ENCODE data around the gene SMARCB1.
A peak's percentile ranks its signal among the peaks of the same experiment; 100 is the strongest.

The SMARCB1 gene

GRCh38 chr22:23786752-23787599 lies at the start of gene SMARCB1:
SMARCB1 (plus strand) TSS chr22:23786966; CDS start chr22:23787170, 204 bp downstream.
- H3K27me3 Mint-ChIP-seq (ENCODE audit: low read depth), result no peaks in the 10 kb centered on the region
- peaks cover 30% of the 10 kb centered on the region for H3K4me1 Mint-ChIP-seq (ENCODE audit: low read depth)
- DNase-seq (ENCODE audit: low spot score), result peak; percentile 87
- peaks cover 12% of the 10 kb centered on the region for H3K36me3 Mint-ChIP-seq (ENCODE audit: low read depth)
- peak within 1 kb of the TSS; percentile 84 for H3K27ac Mint-ChIP-seq
- H3K4me3 Mint-ChIP-seq, result peak within 1 kb of the TSS; percentile 91
- H3K9me3 Mint-ChIP-seq, result no peaks in the 10 kb centered on the region

DNA sequence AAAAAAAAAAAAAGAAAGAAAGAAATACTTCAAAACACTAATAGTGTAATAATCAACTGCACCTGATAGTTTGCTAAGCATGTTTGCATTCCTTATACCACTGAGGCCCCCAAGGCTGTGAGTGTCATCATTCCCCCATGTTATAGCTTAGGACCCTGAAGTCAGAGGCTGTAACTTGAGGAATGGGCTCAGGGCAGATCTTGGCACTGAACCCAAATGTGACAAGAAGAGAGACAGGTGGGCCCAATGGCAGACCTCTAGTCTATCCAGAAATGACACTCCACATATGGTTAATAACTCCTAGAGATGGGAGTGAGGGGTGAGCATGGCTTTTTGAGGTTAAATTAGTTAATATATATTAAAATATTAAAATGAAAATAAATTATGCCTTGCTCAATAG lies 49.1 kb upstream of the SMARCB1 start:
- H3K27ac Mint-ChIP-seq, result no peak overlapping the region
- no peaks in the 10 kb centered on the region for H3K36me3 Mint-ChIP-seq (ENCODE audit: low read depth)
- no peak for DNase-seq (ENCODE audit: low spot score)
- H3K4me1 Mint-ChIP-seq (ENCODE audit: low read depth), result no peaks in the 10 kb centered on the region
- H3K27me3 Mint-ChIP-seq (ENCODE audit: low read depth), result no peaks in the 10 kb centered on the region
- no peaks in the 10 kb centered on the region for H3K9me3 Mint-ChIP-seq
- H3K4me3 Mint-ChIP-seq, result no peak overlapping the region

DNA sequence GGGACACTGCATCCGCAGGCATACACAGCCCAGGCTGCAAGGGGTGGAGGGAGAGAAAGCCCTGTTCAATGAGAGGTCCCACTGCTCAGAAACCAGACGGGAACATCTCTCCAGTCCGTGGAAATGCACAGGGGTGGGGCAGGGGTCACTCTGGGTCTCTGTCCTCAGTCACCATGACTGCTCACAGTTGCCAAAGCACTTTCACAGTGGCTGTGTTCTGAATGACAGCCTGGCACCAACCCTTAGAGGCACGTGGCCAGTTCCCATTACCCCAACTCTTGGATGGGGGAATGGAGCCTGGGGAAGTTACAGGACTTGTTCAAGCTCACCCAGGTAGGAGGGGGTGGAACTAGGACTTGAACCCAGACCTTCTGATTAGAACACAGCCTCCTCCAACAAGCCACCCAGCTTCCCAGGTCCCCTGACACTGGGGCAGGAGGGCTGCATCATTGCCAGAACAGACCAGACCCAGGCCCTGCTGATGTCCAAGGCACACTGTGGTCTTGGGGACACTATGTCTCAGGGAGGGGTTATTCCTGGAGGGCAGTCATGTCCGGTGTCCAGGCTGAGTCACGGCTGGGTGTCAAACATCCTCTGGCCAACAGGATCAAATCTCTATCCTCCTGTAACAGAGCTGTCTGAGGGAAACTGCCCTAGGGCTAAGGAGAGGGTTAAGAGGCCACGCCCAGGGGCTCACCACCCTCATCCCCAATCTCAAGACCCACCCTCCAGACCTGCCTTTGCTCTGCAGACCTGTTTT lies 44.1 kb upstream of the SMARCB1 start:
- DNase-seq (ENCODE audit: low spot score), result no peak
- Mint-ChIP-seq H3K4me3 (no peak overlapping the region), H3K27ac (no peak overlapping the region), H3K9me3 (no peaks in the 10 kb centered on the region), H3K27me3 (ENCODE audit: low read depth) (no peaks in the 10 kb centered on the region), H3K36me3 (ENCODE audit: low read depth) (peaks cover 22% of the 10 kb centered on the region), H3K4me1 (ENCODE audit: low read depth) (no peaks in the 10 kb centered on the region)

- DNase-seq (ENCODE audit: low spot score), result no peak
- Mint-ChIP-seq H3K27ac (no peak overlapping the region), H3K4me1 (ENCODE audit: low read depth) (no peaks in the 10 kb centered on the region), H3K36me3 (ENCODE audit: low read depth) (peaks cover 22% of the 10 kb centered on the region), H3K9me3 (no peaks in the 10 kb centered on the region), H3K27me3 (ENCODE audit: low read depth) (no peaks in the 10 kb centered on the region), H3K4me3 (no peak overlapping the region)
Measured at GRCh38 chr22:23743303-23743705, 43.5 kb upstream of the SMARCB1 start.

- no peaks in the 10 kb centered on the region for H3K27me3 Mint-ChIP-seq (ENCODE audit: low read depth)
- DNase-seq (ENCODE audit: low spot score), result no peak
- no peaks in the 10 kb centered on the region for H3K4me1 Mint-ChIP-seq (ENCODE audit: low read depth)
- H3K9me3 Mint-ChIP-seq, result no peaks in the 10 kb centered on the region
- H3K4me3 Mint-ChIP-seq, result no peak overlapping the region
- no peak overlapping the region for H3K27ac Mint-ChIP-seq
- H3K36me3 Mint-ChIP-seq (ENCODE audit: low read depth), result peaks cover 22% of the 10 kb centered on the region
Measured at GRCh38 chr22:23744001-23744400, 42.8 kb upstream of the SMARCB1 start.

DNA sequence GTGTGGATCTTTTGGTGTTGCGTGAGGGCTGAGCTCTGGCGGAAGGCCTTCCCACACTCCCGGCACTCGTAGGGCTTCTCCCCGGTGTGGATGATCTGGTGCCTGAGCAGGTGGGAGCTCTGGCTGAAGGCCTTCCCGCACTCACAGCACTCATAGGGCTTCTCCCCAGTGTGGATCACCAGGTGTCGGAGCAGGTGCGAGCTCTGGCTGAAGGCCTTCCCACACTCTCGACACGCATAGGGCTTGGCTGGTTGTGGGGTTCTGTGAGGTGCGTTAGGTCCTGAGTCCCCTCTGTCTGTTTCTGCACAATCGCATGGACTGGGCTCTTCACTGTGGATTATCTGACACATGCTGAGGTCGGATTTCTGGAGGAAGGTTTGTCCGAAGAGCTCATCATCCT lies 42.3 kb upstream of the SMARCB1 start:
- DNase-seq (ENCODE audit: low spot score), result no peak
- no peak overlapping the region for H3K27ac Mint-ChIP-seq
- no peaks in the 10 kb centered on the region for H3K9me3 Mint-ChIP-seq
- no peak overlapping the region for H3K4me3 Mint-ChIP-seq
- H3K27me3 Mint-ChIP-seq (ENCODE audit: low read depth), result no peaks in the 10 kb centered on the region
- H3K4me1 Mint-ChIP-seq (ENCODE audit: low read depth), result no peaks in the 10 kb centered on the region
- peaks cover 22% of the 10 kb centered on the region for H3K36me3 Mint-ChIP-seq (ENCODE audit: low read depth)

GRCh38 chr22:23745791-23746190 lies 41.0 kb upstream of the SMARCB1 start:
- Mint-ChIP-seq H3K27me3 (ENCODE audit: low read depth) (peaks cover 2% of the 10 kb centered on the region), H3K9me3 (no peaks in the 10 kb centered on the region), H3K27ac (no peak overlapping the region), H3K4me1 (ENCODE audit: low read depth) (peaks cover 11% of the 10 kb centered on the region), H3K4me3 (no peak overlapping the region), H3K36me3 (ENCODE audit: low read depth) (peaks cover 22% of the 10 kb centered on the region)
- no peak for DNase-seq (ENCODE audit: low spot score)

DNA sequence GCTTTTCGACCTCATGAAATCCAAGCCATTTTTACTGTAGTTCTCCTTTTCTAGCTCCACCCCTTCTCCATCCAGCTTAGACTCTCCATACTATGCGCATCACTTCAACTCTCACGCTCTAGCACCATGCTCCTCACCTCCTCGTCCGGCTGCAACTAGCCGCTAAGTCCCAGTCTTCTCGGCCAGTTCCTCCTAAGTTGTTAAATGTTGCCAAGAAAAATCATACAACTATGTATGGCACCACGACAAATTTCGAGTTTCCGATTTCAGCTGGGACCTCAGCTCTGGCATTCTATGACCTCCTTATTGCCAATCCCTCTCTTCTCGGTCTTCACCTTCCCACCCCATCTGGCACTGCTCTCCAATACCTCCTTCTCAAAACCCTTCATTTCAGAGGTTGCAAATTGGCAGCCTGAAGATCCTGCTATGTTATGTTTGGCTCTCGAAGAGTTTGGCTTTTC lies 36.9 kb upstream of the SMARCB1 start:
- H3K9me3 Mint-ChIP-seq, result no peaks in the 10 kb centered on the region
- H3K4me3 Mint-ChIP-seq, result peak overlapping the region; percentile 71
- peaks cover 6% of the 10 kb centered on the region for H3K36me3 Mint-ChIP-seq (ENCODE audit: low read depth)
- H3K27ac Mint-ChIP-seq, result no peak overlapping the region
- H3K4me1 Mint-ChIP-seq (ENCODE audit: low read depth), result peaks cover 11% of the 10 kb centered on the region
- DNase-seq (ENCODE audit: low spot score), result no peak
- peaks cover 4% of the 10 kb centered on the region for H3K27me3 Mint-ChIP-seq (ENCODE audit: low read depth)

DNA sequence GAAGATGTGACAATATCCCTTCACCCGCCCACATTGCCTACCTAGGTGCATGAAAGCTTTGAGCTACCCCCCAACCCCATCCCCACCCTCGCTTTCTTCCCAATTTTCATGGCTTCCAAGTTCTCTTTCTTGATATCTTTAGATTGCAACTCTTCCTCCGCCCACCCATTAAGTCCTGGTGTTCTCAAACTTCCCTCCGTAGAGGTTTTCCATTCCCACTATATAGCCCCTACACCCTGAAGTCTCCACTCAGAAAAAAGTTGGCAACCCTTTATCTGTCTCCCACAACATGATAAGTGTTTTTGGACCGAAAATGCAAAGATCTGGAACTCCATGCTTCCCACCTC lies 36.4 kb upstream of the SMARCB1 start:
- Mint-ChIP-seq H3K36me3 (ENCODE audit: low read depth) (peaks cover 2% of the 10 kb centered on the region), H3K4me1 (ENCODE audit: low read depth) (peaks cover 11% of the 10 kb centered on the region), H3K4me3 (peak overlapping the region; percentile 71), H3K9me3 (no peaks in the 10 kb centered on the region), H3K27me3 (ENCODE audit: low read depth) (peaks cover 4% of the 10 kb centered on the region), H3K27ac (no peak overlapping the region)
- DNase-seq (ENCODE audit: low spot score), result no peak

DNA sequence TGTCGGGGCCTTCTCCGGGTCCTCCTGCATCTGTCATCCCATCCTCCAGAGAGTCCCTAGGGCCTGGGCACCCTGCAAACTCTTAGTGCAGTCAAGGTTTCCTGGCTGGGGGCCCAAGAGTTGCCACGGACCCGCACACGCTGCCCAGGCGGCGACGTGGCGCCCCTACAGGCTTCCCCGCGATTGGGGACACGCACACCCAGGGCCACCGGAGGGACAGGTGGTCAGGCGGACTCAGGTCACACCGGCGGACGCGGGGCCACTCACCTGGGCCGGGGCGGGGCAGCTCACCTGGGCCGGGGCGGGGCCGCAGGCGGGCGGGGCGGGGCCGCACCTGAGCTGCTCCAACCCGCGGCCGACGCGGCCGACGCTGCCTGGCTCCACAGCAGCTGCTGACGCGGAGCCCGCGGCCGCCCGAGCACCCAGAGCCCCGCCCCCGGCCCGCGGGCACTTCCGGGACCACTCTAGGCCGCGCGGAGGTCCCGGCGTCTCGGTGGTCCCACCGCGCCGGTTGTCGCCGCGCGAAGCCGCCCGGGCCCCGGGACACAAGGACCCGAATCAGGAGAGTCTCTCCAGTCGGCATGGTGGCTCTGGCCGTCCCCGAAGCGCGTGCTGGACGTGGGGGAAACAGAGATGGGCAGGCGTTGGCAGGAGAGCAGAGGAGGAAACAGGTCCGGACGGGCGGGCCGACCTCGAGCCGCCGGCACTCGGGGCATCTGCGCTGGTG lies 35.9 kb upstream of the SMARCB1 start, which contains the start of gene ZNF70:
Gene ZNF70 (minus strand): TSS at position 399 of the 727 bp plus-strand sequence. CDS start 5,972 bp downstream, outside the sequence.
- Mint-ChIP-seq H3K9me3 (no peaks in the 10 kb centered on the region), H3K27ac (peak within 1 kb of the TSS; percentile 60), H3K4me1 (ENCODE audit: low read depth) (peaks cover 11% of the 10 kb centered on the region), H3K27me3 (ENCODE audit: low read depth) (peaks cover 4% of the 10 kb centered on the region), H3K36me3 (ENCODE audit: low read depth) (peaks cover 2% of the 10 kb centered on the region), H3K4me3 (peak within 1 kb of the TSS; percentile 71)
- peak; percentile 81 for DNase-seq (ENCODE audit: low spot score)

- no peaks in the 10 kb centered on the region for H3K9me3 Mint-ChIP-seq
- peaks cover 11% of the 10 kb centered on the region for H3K4me1 Mint-ChIP-seq (ENCODE audit: low read depth)
- peaks cover 4% of the 10 kb centered on the region for H3K27me3 Mint-ChIP-seq (ENCODE audit: low read depth)
- H3K36me3 Mint-ChIP-seq (ENCODE audit: low read depth), result peaks cover 2% of the 10 kb centered on the region
- DNase-seq (ENCODE audit: low spot score), result no peak
- H3K27ac Mint-ChIP-seq, result peak overlapping the region; percentile 45
- peak overlapping the region; percentile 68 for H3K4me3 Mint-ChIP-seq
Measured at GRCh38 chr22:23751441-23751996, 35.2 kb upstream of the SMARCB1 start.

DNA sequence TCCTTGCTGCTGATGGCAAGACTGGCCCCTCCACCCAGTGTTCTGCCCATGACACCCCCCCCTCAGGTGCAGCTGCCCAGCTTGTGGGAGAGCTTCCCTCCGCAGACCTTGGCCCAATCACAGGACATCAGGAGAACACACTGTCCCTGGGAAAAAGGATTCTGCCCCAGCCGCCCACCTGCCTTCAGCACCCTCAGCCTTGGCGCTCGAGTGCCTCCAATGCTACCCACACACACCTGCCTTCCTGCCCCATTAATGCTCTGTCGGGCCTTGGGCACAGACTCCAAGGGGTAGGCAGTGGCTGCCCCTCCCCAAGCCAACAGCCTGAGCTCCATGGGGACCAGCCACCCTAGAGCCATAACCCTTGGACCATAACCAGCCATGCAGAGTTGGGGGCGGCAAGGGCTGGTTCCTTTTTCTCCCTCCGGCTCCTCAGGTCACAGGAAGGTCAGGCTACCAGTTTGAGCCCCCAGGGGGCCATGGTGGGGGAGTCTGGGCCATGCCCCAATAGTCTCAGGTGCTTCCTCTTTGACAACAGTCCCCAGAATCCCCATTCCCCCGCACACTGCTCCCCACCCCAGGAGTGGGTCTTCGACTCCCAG lies 34.6 kb upstream of the SMARCB1 start:
- Mint-ChIP-seq H3K9me3 (no peaks in the 10 kb centered on the region), H3K4me3 (peak overlapping the region; percentile 68), H3K27ac (peak overlapping the region; percentile 60), H3K27me3 (ENCODE audit: low read depth) (peaks cover 4% of the 10 kb centered on the region), H3K36me3 (ENCODE audit: low read depth) (no peaks in the 10 kb centered on the region), H3K4me1 (ENCODE audit: low read depth) (peaks cover 11% of the 10 kb centered on the region)
- DNase-seq (ENCODE audit: low spot score), result no peak

DNA sequence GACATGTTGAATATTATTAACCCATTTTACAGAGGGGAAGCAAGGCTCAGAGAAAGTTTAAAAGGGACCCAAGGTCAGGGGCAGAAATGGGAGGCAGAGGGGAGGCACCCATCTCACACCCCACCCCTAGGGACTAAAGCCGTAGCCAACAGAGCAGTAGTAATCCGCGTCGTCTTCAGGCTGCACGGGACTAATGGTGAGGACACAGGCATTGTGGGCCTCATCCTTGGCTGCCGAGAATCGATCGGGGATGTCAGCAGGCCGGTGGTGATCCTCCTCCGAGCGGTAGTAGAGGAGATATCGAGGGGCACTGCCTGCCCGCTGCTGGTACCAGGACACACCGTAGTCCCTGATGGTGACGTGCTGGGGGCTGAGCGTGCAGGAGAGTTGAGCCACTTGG lies 34.0 kb upstream of the SMARCB1 start:
- DNase-seq (ENCODE audit: low spot score), result no peak
- H3K9me3 Mint-ChIP-seq, result no peaks in the 10 kb centered on the region
- no peak overlapping the region for H3K4me3 Mint-ChIP-seq
- peaks cover 4% of the 10 kb centered on the region for H3K27me3 Mint-ChIP-seq (ENCODE audit: low read depth)
- peaks cover 11% of the 10 kb centered on the region for H3K4me1 Mint-ChIP-seq (ENCODE audit: low read depth)
- H3K36me3 Mint-ChIP-seq (ENCODE audit: low read depth), result no peaks in the 10 kb centered on the region
- H3K27ac Mint-ChIP-seq, result no peak overlapping the region
